SH-SY5Y (cell line): ENCODE measurements around the gene NPY1R.

Source experiments
- GATA2 ChIP-seq: IDR thresholded peaks from 2 replicates; pipeline ENCODE4 v1.6.1; 2011; ENCODE audit warnings: mild to moderate bottlenecking, low read depth, low read length
- GATA3 ChIP-seq: IDR thresholded peaks from 2 replicates; pipeline ENCODE4 v1.6.1; 2011; ENCODE audit warnings: low read depth, mild to moderate bottlenecking, low read length, moderate library complexity

DNA sequence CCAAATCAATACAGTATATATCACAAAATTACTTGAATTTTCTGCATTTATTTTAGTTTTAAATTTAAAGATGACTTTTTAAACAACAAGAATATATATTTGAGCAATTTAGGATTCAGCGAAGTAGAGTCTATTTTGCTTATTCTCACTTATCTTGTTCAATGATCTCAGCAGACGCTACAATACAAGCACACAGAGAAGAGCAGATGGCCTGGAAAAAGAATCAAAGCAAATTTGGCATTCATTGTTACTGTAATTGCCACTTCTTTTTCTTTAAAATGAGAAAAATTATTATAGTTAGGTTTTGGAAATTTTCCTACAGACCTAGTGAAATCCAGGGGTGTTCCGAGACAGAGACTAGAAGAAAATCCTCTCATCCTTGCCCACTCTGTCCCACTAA is 57.5 kb downstream of the NPY1R start:
- TF ChIP-seq GATA2 = no peak
- TF ChIP-seq GATA3 = no peak
